GM21360 (cell line): ENCODE measurements around the gene JOSD1.

Experiments
- ATAC-seq: cut with Tn5 transposase; IDR thresholded peaks from one replicate; pipeline ENCODE4 v1.9.1; 2021; ENCODE audit warnings: mild to moderate bottlenecking, moderate library complexity; ENCODE audit not compliant: unreplicated experiment

The JOSD1 gene

GRCh38 chr22:38715852-38716251, 15.1 kb upstream of the JOSD1 start:
- ATAC-seq = no peak

GRCh38 chr22:38715176-38715764, 14.5 kb upstream of the JOSD1 start:
- no peak for ATAC-seq

- ATAC-seq = no peak
Measured at GRCh38 chr22:38713921-38714320, 13.2 kb upstream of the JOSD1 start.

GRCh38 chr22:38712486-38713207, 11.9 kb upstream of the JOSD1 start:
- no peak for ATAC-seq

- ATAC-seq = no peak
Measured at GRCh38 chr22:38710866-38711265, 10.1 kb upstream of the JOSD1 start.

- ATAC-seq = no peak
Measured at GRCh38 chr22:38710351-38710750, 9.6 kb upstream of the JOSD1 start.

GRCh38 chr22:38709306-38709705, 8.6 kb upstream of the JOSD1 start:
- ATAC-seq = no peak

- no peak for ATAC-seq
Measured at GRCh38 chr22:38707984-38708383, 7.2 kb upstream of the JOSD1 start.

GRCh38 chr22:38707346-38707745, 6.6 kb upstream of the JOSD1 start:
- no peak for ATAC-seq

GRCh38 chr22:38706901-38707195, 6.1 kb upstream of the JOSD1 start:
- no peak for ATAC-seq

GRCh38 chr22:38706101-38706900, 5.6 kb upstream of the JOSD1 start:
- ATAC-seq = no peak

GRCh38 chr22:38705235-38706100, 4.7 kb upstream of the JOSD1 start, which contains the start of gene GTPBP1:
Gene GTPBP1, plus strand, starts transcription at chr22:38705944. Its CDS starts 12 bp downstream, at chr22:38705956.
- peak; percentile 64 for ATAC-seq

- no peak for ATAC-seq
Measured at GRCh38 chr22:38704654-38705234, 4.0 kb upstream of the JOSD1 start.

GRCh38 chr22:38700270-38700788, 414 bp downstream of the JOSD1 start:
- peak; percentile 24 for ATAC-seq

- ATAC-seq = no peak
Measured at GRCh38 chr22:38699784-38700183, 959 bp downstream of the JOSD1 start.

GRCh38 chr22:38699143-38699542, 1.6 kb downstream of the JOSD1 start:
- ATAC-seq = no peak

- ATAC-seq = no peak
Measured at GRCh38 chr22:38698407-38699094, 2.2 kb downstream of the JOSD1 start.

- ATAC-seq = no peak
Measured at GRCh38 chr22:38697425-38698089, 3.2 kb downstream of the JOSD1 start.
